ENCODE measurements around the gene CFAP46. TPM values are rescaled to one million over a fixed set of nuclear protein-coding genes. Genes with fewer than 3 reads are reported as not detected.

CFAP46 gene
- total and polyA plus RNA-seq, 4 donors, result 0.33 to 0.59 (median 0.42) TPM

GRCh38 chr10:132779549-132780294, 162.6 kb downstream of the CFAP46 start:
- Histone ChIP-seq H3K27ac (ENCODE audit: low read depth in 1 of 2, low read length in 2 of 2) (no peak overlapping the region), H3K4me3 (ENCODE audit: low read depth in 1 of 3, low read length in 3 of 3) (no peak overlapping the region), H3K9me3 (ENCODE audit: control insufficient read depth in 4 of 4, low read length in 3 of 4) (peaks cover 0 to 7% (median 3%) of the 10 kb centered on the region in 4 donors), H3K27me3 (ENCODE audit: control insufficient read depth in 4 of 4, insufficient read depth in 4 of 4, low read length in 3 of 4) (peaks cover 0 to 9% (median 1%) of the 10 kb centered on the region in 4 donors), H3K36me3 (ENCODE audit: control insufficient read depth in 4 of 4, insufficient read depth in 3 of 4, low read depth in 1 of 4, low read length in 3 of 4) (peaks cover 6 to 24% (median 14%) of the 10 kb centered on the region in 4 donors), H3K4me1 (ENCODE audit: control insufficient read depth in 4 of 4, insufficient read depth in 4 of 4, low read length in 3 of 4) (peaks cover 0 to 1% (median 0%) of the 10 kb centered on the region in 4 donors), H3K9ac (ENCODE audit: low read depth in 1 of 2, low read length in 2 of 2) (no peak overlapping the region)
- 97% methylated on average over 41 of the region's 41 CpGs for WGBS
- DNase-seq (ENCODE audit: low spot score), result no peak
- TF ChIP-seq YY1 (IDR thresholded peaks at IDR 0.05) (no peak), ATF3 (IDR thresholded peaks at IDR 0.05) (no peak), GABPA (IDR thresholded peaks at IDR 0.05 in 1 of 2, conservative IDR thresholded peaks at IDR 0.05 in 1 of 2) (no peak), FOXA2 (IDR thresholded peaks at IDR 0.05) (no peak), FOXA1 (IDR thresholded peaks at IDR 0.05) (no peak), ZBTB33 (IDR thresholded peaks at IDR 0.05) (no peak), JUND (IDR thresholded peaks at IDR 0.05) (no peak), HNF4G (IDR thresholded peaks at IDR 0.05) (no peak)

DNA sequence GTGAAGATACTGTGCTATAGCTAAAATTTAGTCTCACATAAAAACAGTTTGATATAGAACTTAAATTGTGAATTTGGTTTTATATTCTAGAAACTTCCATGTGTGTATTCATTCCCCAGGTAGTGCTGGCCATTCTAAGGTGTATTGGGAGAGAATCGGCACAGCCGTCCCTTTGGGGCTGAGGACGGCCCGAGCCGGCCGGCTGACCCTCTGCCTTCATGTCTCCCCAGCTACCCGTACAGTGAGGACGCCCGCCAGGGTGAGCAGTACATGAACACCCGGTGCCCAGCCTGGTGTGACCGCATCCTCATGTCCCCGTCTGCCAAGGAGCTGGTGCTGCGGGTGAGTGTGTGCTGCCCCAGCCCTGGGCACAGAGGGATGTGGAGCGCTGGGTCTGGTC, 164.9 kb downstream of the CFAP46 start:
- H3K27ac ChIP-seq (ENCODE audit: low read depth in 1 of 2, low read length in 2 of 2), result no peak overlapping the region
- H3K36me3 ChIP-seq (ENCODE audit: control insufficient read depth in 4 of 4, insufficient read depth in 3 of 4, low read depth in 1 of 4, low read length in 3 of 4), result peaks cover 4 to 24% (median 14%) of the 10 kb centered on the region in 4 donors
- no peaks in the 10 kb centered on the region for H3K27me3 ChIP-seq (ENCODE audit: control insufficient read depth in 4 of 4, insufficient read depth in 4 of 4, low read length in 3 of 4)
- DNase-seq (ENCODE audit: low spot score), result no peak
- no peak overlapping the region for H3K4me3 ChIP-seq (ENCODE audit: low read depth in 1 of 3, low read length in 3 of 3)
- no peak overlapping the region for H3K9ac ChIP-seq (ENCODE audit: low read depth in 1 of 2, low read length in 2 of 2)
- TF ChIP-seq FOXA1 (IDR thresholded peaks at IDR 0.05) (no peak), EGR1 (IDR thresholded peaks at IDR 0.05; ENCODE audit: low read depth in 2 of 2) (no peak), NR2F2 (IDR thresholded peaks at IDR 0.05) (no peak), SP1 (IDR thresholded peaks at IDR 0.05) (no peak)
- TF ChIP-seq, protein P1, sequence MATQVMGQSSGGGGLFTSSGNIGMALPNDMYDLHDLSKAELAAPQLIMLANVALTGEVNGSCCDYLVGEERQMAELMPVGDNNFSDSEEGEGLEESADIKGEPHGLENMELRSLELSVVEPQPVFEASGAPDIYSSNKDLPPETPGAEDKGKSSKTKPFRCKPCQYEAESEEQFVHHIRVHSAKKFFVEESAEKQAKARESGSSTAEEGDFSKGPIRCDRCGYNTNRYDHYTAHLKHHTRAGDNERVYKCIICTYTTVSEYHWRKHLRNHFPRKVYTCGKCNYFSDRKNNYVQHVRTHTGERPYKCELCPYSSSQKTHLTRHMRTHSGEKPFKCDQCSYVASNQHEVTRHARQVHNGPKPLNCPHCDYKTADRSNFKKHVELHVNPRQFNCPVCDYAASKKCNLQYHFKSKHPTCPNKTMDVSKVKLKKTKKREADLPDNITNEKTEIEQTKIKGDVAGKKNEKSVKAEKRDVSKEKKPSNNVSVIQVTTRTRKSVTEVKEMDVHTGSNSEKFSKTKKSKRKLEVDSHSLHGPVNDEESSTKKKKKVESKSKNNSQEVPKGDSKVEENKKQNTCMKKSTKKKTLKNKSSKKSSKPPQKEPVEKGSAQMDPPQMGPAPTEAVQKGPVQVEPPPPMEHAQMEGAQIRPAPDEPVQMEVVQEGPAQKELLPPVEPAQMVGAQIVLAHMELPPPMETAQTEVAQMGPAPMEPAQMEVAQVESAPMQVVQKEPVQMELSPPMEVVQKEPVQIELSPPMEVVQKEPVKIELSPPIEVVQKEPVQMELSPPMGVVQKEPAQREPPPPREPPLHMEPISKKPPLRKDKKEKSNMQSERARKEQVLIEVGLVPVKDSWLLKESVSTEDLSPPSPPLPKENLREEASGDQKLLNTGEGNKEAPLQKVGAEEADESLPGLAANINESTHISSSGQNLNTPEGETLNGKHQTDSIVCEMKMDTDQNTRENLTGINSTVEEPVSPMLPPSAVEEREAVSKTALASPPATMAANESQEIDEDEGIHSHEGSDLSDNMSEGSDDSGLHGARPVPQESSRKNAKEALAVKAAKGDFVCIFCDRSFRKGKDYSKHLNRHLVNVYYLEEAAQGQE (IDR thresholded peaks at IDR 0.05), result no peak
- H3K4me1 ChIP-seq (ENCODE audit: control insufficient read depth in 4 of 4, insufficient read depth in 4 of 4, low read length in 3 of 4), result no peaks in the 10 kb centered on the region
- WGBS, result 97% methylated on average over 14 of the region's 14 CpGs
- no peaks in the 10 kb centered on the region for H3K9me3 ChIP-seq (ENCODE audit: control insufficient read depth in 4 of 4, low read length in 3 of 4)

DNA sequence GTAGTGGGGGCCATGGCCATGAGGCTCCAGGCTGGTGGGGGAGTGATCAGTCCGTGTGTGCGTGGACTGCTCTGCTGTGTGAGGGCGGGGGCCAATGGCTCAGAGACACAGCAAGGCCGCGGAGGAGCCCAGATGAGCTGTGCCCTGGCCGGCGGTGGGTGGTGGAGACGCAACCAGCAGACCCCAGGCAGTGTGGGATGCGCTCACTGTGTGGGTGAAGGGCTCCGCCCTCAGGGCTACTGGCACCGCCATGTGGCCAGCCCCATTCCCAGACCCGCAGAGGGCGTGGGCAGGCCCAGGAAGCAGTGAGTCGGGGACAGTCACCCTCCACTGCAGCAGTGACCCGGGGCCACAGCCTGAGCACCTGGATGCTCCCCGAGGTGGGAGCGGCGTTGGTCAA, 165.5 kb downstream of the CFAP46 start:
- no peaks in the 10 kb centered on the region for H3K4me1 ChIP-seq (ENCODE audit: control insufficient read depth in 4 of 4, insufficient read depth in 4 of 4, low read length in 3 of 4)
- TF ChIP-seq JUND (IDR thresholded peaks at IDR 0.05), result no peak
- TF ChIP-seq GABPA (IDR thresholded peaks at IDR 0.05 in 1 of 2, conservative IDR thresholded peaks at IDR 0.05 in 1 of 2), result no peak
- no peak for TF ChIP-seq YY1 (IDR thresholded peaks at IDR 0.05)
- TF ChIP-seq TAF1 (conservative IDR thresholded peaks at IDR 0.05), result no peak
- TF ChIP-seq SP1 (IDR thresholded peaks at IDR 0.05), result no peak
- TF ChIP-seq EGR1 (IDR thresholded peaks at IDR 0.05; ENCODE audit: low read depth in 2 of 2), result no peak
- no peak for TF ChIP-seq FOXA1 (IDR thresholded peaks at IDR 0.05)
- no peaks in the 10 kb centered on the region for H3K27me3 ChIP-seq (ENCODE audit: control insufficient read depth in 4 of 4, insufficient read depth in 4 of 4, low read length in 3 of 4)
- H3K4me3 ChIP-seq (ENCODE audit: low read depth in 1 of 3, low read length in 3 of 3), result no peak overlapping the region
- H3K36me3 ChIP-seq (ENCODE audit: control insufficient read depth in 4 of 4, insufficient read depth in 3 of 4, low read depth in 1 of 4, low read length in 3 of 4), result peaks cover 2 to 22% (median 10%) of the 10 kb centered on the region in 4 donors
- no peak for DNase-seq (ENCODE audit: low spot score)
- no peak overlapping the region for H3K9ac ChIP-seq (ENCODE audit: low read depth in 1 of 2, low read length in 2 of 2)
- 97% methylated on average over 18 of the region's 18 CpGs for WGBS
- no peaks in the 10 kb centered on the region for H3K9me3 ChIP-seq (ENCODE audit: control insufficient read depth in 4 of 4, low read length in 3 of 4)
- no peak overlapping the region for H3K27ac ChIP-seq (ENCODE audit: low read depth in 1 of 2, low read length in 2 of 2)

All from liver (tissue), 9 donors.